PFSK-1 (cell line): ENCODE measurements around the gene RGS6.

Experiments used
- POLR2AphosphoS5 ChIP-seq: IDR thresholded peaks from 2 replicates; pipeline ENCODE4 v1.6.1; 2012; ENCODE audit warnings: low read depth, mild to moderate bottlenecking, control low read depth, low read length, moderate library complexity
- REST ChIP-seq, 2 experiments: IDR thresholded peaks; 2 replicates each; pipeline versions ENCODE4 v1.6.1 to v1.8.0; 2011 to 2012; ENCODE audit warnings: low read depth in 2 of 2, low read length in 2 of 2, control low read depth in 1 of 2, inconsistent platforms in 1 of 2, mild to moderate bottlenecking in 1 of 2, moderate library complexity in 1 of 2; ENCODE audit not compliant: insufficient read depth in 1 of 2
- SIN3A ChIP-seq: IDR thresholded peaks from 2 replicates; pipeline ENCODE4 v1.6.1; 2012; ENCODE audit warnings: mild to moderate bottlenecking, low read length, moderate library complexity, borderline replicate concordance; ENCODE audit not compliant: insufficient read depth
- TAF1 ChIP-seq: IDR thresholded peaks from 2 replicates; pipeline ENCODE4 v1.6.1; 2012; ENCODE audit warnings: low read length, control low read depth, borderline replicate concordance; ENCODE audit not compliant: insufficient read depth

- TF ChIP-seq TAF1 (no peak), POLR2AphosphoS5 (no peak), REST (IDR thresholded peaks at IDR 0.05; ENCODE audit: insufficient read depth in 1 of 2, low read depth in 2 of 2, low read length in 2 of 2) (no peak), SIN3A (no peak)
These were observed 11.4 kb downstream of the RGS6 start for GRCh38 chr14:71943695-71944018.
